Measurements from ENCODE around the gene SPSB1.
A peak's percentile ranks its signal among the peaks of the same experiment; 100 is the strongest.

SPSB1 gene

DNA sequence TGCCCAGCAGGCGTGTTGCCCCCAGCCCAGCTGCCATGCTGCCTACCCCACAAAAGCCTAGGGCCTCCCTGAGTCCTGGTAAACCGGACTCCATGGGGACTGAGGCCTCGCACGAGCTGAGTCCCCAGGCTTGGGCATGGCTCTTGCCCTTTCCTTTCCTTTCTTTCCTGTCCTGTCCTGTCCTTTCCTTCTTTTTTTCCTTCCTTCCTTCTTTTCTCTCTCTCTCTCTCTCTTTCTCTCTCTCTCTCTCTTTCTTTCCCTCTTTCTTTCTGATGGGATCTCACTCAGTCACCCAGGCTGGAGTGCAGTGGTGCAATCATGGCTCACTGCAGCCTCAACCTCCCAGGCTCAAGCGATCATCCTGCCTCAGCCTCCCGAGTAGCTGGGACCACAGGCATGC is 104.4 kb downstream of the SPSB1 start:
- in situ Hi-C loops (cut with MboI; ENCODE audit: low sequenced_read_pairs) = no loop called here
- Histone ChIP-seq H3K27me3 (ENCODE audit: low read depth) (no peaks in the 10 kb centered on the region; the same call in 1 of the 2 replicates), H3K4me1 (no peaks in the 10 kb centered on the region)

DNA sequence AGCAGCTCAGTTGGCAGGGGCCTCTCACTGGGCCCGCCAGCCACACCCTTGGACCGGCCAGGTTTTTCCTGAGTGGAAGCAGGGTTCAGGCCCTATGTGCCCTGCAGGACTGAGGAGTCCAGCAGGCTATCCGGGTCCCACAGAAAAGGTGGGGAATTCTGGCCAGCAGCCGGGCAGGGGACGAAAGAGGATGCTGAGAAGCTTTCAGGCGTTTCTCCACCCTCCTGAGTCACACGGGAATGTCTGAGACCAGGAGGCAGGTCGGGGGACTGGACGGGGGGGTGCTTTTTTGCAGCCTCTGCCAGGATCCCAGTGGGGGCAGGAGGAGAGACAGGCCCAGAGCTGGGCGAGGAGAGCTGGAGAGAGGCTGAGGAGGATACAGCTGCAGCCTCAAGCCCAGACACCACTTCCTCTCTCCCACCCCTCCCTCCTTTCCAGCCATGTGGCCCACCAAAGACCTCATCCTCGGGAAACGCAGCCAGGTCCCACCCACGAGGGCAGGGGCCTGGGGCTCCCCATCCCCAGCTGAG is 105.4 kb downstream of the SPSB1 start:
- in situ Hi-C loops (cut with MboI; ENCODE audit: low sequenced_read_pairs) = no loop called here

More for the DNA sequence above, 104.4 kb downstream of the SPSB1 start:
- Histone ChIP-seq H3K9me3 (no peaks in the 10 kb centered on the region), H3K36me3 (replicated peaks) (no peaks in the 10 kb centered on the region), H3K4me3 (no peak overlapping the region)
- DNase-seq (ENCODE audit: low spot score in 2 of 2) = no peak

DNA sequence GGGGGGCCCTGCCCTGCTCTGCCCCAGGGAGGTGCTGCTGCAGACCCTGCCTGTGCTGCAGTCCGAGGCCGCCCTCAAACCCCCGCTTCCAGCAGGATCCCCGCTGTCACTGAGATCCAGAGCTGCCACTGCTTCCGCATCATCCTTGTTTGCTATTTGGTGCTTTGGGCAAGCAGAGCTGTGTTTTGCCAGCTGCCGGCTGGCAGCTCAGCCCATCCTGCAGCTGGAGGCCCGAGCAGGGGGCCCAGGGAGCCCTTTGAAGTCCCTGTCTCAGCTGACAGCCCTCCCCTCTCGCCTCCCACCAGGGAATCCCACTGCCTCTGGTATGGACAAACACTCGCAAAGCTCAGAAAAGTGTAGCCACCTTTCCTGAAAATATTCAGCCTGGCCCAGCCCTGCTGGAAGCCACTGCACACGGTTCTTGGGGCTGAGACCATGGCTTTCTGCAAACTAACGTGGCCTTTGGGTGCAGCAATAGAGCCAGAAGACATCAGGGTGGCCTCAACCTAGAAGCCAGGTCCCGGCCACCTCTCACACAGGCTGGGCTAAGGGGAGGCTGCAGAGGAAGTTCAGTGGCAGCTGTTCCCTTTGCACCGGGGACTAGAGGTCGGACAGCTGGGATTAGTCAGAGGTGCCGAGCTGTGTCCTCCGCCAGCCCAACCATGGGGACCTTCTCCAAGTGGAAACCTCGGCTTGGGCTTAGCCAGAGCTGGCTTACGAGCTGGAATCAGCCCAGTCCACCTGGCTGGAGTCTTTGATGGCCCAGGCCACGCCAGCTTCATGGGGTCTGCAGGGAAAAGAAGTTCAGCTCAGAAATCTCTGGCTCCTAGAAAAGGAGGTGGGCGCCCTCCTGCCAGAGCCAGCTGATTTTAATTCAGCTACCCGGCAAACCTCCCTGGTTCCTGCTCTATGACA is 107.1 kb downstream of the SPSB1 start:
- no peak for DNase-seq (ENCODE audit: low spot score in 2 of 2)
- H3K36me3 ChIP-seq (replicated peaks) = no peaks in the 10 kb centered on the region
- H3K9me3 ChIP-seq = no peaks in the 10 kb centered on the region
- H3K27me3 ChIP-seq (ENCODE audit: low read depth) = no peaks in the 10 kb centered on the region
- in situ Hi-C loops (cut with MboI; ENCODE audit: low sequenced_read_pairs) = no loop called here
- H3K4me1 ChIP-seq = no peaks in the 10 kb centered on the region
- no peak overlapping the region for H3K4me3 ChIP-seq

More for the DNA sequence above, 105.4 kb downstream of the SPSB1 start:
- H3K27me3 ChIP-seq (ENCODE audit: low read depth) = no peaks in the 10 kb centered on the region; the same call in 1 of the 2 replicates
- no peak overlapping the region for H3K4me3 ChIP-seq
- H3K9me3 ChIP-seq = no peaks in the 10 kb centered on the region
- no peaks in the 10 kb centered on the region for H3K4me1 ChIP-seq
- no peaks in the 10 kb centered on the region for H3K36me3 ChIP-seq (replicated peaks)
- no peak for DNase-seq (ENCODE audit: low spot score in 2 of 2)

DNA sequence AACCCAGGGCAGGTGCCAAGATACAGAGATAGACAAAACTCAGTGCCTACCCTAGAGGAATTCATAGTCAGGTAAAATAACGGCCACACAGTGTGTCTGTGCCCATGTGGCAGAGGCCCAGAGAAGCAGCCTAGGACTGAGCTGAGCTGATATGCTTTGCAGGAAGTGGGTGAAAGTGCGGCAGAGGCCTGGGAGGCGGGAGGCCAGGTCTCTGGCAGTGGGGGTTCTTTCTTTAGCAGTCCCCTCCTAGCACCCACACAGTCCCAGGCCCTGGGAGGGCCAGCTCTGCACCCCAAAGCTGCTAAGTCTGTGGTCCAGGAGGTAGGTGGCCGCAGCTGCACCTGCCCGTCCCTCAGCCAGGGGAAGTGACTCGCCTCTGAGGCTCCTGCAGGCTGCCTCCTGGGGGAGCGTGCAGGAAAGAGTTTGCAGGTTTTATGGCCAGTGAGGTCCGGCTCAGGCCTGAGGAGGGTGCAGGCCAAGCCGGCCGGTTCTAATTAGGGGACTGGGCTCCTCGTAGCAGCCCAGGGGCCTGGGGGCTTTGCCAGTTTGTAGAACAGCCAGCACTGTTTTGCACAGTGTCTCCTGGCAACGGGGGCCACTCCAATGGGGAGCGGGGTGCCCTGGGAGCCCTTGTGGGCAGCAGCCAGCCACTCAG is 107.9 kb downstream of the SPSB1 start:
- no peaks in the 10 kb centered on the region for H3K9me3 ChIP-seq
- no peaks in the 10 kb centered on the region for H3K27me3 ChIP-seq (ENCODE audit: low read depth)
- in situ Hi-C loops (cut with MboI; ENCODE audit: low sequenced_read_pairs) = no loop called here
- H3K4me1 ChIP-seq = no peaks in the 10 kb centered on the region
- DNase-seq (ENCODE audit: low spot score in 2 of 2) = no peak
- no peak overlapping the region for H3K4me3 ChIP-seq
- no peaks in the 10 kb centered on the region for H3K36me3 ChIP-seq (replicated peaks)

DNA sequence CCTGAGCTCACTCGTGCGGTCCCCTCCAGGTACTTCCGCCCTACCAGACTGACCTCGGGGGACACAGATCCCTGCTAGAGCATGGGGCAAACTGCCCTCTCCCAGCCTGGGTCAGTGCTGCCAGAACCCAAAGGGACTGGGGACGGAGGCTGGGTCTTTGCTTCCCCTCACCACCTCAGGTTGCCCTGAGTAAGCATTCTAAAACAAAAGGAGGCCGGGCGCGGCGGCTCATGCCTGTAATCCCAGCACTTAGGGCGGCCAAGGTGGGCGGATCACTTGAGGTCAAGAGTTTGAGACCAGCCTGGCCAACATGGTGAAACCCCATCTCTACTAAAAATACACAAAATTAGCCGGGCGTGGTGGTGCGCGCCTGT is 108.4 kb downstream of the SPSB1 start:
- in situ Hi-C loops (cut with MboI; ENCODE audit: low sequenced_read_pairs) = no loop called here
- no peaks in the 10 kb centered on the region for H3K4me1 ChIP-seq
- no peaks in the 10 kb centered on the region for H3K36me3 ChIP-seq (replicated peaks)
- no peak overlapping the region for H3K4me3 ChIP-seq
- H3K9me3 ChIP-seq = no peaks in the 10 kb centered on the region
- DNase-seq (ENCODE audit: low spot score in 2 of 2) = no peak
- H3K27me3 ChIP-seq (ENCODE audit: low read depth) = no peaks in the 10 kb centered on the region

DNA sequence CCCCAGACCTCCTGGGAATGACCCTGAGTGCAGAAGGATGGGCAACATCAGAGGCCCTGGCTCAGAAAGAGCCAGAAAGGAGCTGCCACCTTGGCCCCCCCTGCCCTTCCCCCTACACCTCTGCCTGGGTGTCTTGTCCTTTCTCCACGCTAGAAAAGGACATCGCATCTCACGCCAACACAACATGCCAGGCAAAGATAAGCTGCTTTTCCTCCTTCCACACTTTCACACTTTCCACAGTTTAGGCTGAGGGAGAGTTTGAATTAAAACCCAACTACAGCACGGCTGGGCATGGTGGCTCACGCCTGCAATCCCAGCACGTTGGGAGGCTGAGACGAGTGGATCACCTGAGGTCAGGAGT is 109.5 kb downstream of the SPSB1 start:
- no peaks in the 10 kb centered on the region for H3K9me3 ChIP-seq
- H3K4me1 ChIP-seq = no peaks in the 10 kb centered on the region
- H3K4me3 ChIP-seq = no peak overlapping the region
- no peaks in the 10 kb centered on the region for H3K36me3 ChIP-seq (replicated peaks)
- DNase-seq (ENCODE audit: low spot score in 2 of 2) = no peak
- no peaks in the 10 kb centered on the region for H3K27me3 ChIP-seq (ENCODE audit: low read depth)
- in situ Hi-C loops (cut with MboI; ENCODE audit: low sequenced_read_pairs) = no loop called here

DNA sequence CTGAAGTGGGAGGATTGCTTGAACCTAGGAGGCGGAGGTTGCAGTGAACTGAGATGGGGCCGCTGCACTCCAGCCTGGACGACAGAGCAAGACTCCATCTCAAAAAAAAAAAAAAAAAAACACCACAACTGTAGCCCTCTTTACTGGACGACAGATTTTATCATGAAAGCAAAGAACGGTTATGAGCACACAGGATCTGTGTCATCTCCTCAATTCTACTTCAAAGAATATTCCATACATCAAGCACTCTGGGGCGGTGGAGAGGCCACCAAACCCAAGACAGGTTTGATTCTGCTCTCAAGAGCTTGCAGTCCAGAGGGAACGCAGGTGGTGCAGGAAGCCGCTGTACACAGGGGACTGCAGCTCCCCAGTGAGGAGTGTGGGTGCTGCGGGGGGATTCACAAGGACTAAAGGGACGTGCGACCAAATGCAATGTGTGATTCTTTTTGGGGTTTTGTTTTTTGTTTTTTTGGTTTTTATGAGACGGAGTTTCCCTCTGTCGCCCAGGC is 110.1 kb downstream of the SPSB1 start:
- in situ Hi-C loops (cut with MboI; ENCODE audit: low sequenced_read_pairs) = no loop called here
- Histone ChIP-seq H3K4me3 (no peak overlapping the region), H3K9me3 (no peaks in the 10 kb centered on the region)

DNA sequence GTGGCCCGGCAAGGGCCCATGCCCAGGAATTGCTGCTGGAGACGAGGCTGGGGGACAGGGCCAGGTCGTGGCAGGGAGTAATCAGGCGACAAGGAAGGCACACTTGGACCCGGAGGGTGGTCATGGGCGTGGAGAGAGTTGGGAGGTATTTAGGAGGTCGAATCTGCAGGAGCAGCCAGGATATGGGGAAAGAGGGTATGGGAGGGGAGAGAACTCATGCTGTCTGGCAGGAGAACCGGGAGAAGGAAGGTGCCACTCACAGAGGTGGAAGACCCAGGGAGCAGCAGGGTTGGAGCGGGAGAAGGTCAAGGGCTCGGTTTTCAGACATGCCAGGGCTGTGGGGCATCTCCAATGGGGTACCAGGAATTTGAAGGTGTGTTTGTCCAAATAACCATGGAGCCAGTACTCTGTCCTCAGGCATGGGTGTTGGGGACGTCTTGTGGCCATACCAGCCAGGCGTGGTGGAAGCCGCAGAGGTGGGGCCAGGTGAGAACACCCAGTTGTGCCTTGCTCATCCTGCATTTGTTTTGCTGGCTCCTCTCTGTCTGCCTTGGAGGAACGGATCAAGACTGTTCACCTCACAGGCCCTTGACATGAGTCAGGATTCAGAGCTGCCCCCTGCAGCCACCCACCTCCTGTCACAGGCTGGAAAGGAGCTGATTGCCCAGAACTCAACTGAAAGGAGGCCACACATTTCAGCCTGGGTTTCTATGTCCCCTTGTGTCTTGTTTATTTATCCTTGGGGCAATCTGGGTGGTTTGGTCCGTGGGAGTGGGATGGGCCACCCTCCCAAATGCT is 111.6 kb downstream of the SPSB1 start:
- Histone ChIP-seq H3K27me3 (ENCODE audit: low read depth) (no peaks in the 10 kb centered on the region), H3K4me3 (no peak overlapping the region), H3K9me3 (no peaks in the 10 kb centered on the region), H3K36me3 (replicated peaks) (no peaks in the 10 kb centered on the region), H3K4me1 (no peaks in the 10 kb centered on the region)
- in situ Hi-C loops (cut with MboI; ENCODE audit: low sequenced_read_pairs) = no loop called here
- DNase-seq (ENCODE audit: low spot score in 2 of 2) = no peak

More for the DNA sequence above, 110.1 kb downstream of the SPSB1 start:
- Histone ChIP-seq H3K36me3 (replicated peaks) (no peaks in the 10 kb centered on the region), H3K4me1 (no peaks in the 10 kb centered on the region), H3K27me3 (ENCODE audit: low read depth) (no peaks in the 10 kb centered on the region)
- no peak for DNase-seq (ENCODE audit: low spot score in 2 of 2)

DNA sequence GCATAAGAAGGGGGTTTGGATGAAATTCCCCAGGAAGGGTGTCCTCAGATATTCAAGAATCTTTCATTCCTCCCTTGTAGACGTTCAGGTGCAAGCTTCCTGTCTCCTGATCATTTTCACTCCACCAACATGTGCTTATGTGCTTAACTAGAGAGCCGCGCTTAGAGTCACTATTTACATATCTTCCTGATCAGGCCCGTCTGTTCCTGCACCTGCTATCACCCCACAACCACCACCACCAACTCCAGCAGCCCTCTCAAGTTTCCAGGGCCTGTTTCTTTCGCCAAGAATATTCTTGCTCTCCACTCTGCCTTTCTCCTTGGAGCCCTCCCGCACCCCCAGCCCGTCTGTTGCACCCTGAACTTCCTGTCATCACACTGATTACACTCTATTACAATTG is 113.4 kb downstream of the SPSB1 start:
- in situ Hi-C loops (cut with MboI; ENCODE audit: low sequenced_read_pairs) = no loop called here
- Histone ChIP-seq H3K4me3 (no peak overlapping the region), H3K27me3 (ENCODE audit: low read depth) (no peaks in the 10 kb centered on the region), H3K9me3 (no peaks in the 10 kb centered on the region), H3K4me1 (no peaks in the 10 kb centered on the region), H3K36me3 (replicated peaks) (no peaks in the 10 kb centered on the region)
- DNase-seq (ENCODE audit: low spot score in 2 of 2) = no peak

DNA sequence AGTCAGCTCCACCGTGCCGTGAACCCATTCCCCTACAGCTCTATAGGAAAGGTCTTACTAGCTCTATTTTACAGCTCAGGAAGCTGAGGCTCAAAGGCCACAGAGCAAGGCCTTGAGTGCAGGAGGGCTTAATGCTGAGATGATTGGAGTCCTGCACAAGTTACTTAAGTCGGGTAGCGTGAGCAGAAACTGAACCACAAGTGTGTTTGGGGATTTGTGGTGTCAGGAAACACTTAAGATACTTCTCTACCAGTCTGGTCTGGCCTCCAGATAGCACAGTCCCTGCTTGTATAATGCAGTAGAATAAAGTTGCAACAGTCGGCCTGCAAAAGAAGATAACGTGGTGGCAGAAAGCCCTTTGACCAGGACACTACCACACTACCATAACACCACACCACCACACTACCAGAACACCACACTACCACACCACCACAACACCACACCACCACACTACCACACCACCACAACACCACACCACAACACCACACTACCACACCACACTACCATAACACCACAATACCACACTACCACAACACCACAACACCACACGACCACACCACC is 118.1 kb downstream of the SPSB1 start:
- no peaks in the 10 kb centered on the region for H3K36me3 ChIP-seq (replicated peaks)
- H3K4me1 ChIP-seq = no peaks in the 10 kb centered on the region
- no peaks in the 10 kb centered on the region for H3K27me3 ChIP-seq (ENCODE audit: low read depth)
- in situ Hi-C loops (cut with MboI; ENCODE audit: low sequenced_read_pairs) = no loop called here
- H3K9me3 ChIP-seq = no peaks in the 10 kb centered on the region
- peak in 1 of 2 experiments; percentile 5 for DNase-seq (ENCODE audit: low spot score in 2 of 2)
- no peak overlapping the region for H3K4me3 ChIP-seq

DNA sequence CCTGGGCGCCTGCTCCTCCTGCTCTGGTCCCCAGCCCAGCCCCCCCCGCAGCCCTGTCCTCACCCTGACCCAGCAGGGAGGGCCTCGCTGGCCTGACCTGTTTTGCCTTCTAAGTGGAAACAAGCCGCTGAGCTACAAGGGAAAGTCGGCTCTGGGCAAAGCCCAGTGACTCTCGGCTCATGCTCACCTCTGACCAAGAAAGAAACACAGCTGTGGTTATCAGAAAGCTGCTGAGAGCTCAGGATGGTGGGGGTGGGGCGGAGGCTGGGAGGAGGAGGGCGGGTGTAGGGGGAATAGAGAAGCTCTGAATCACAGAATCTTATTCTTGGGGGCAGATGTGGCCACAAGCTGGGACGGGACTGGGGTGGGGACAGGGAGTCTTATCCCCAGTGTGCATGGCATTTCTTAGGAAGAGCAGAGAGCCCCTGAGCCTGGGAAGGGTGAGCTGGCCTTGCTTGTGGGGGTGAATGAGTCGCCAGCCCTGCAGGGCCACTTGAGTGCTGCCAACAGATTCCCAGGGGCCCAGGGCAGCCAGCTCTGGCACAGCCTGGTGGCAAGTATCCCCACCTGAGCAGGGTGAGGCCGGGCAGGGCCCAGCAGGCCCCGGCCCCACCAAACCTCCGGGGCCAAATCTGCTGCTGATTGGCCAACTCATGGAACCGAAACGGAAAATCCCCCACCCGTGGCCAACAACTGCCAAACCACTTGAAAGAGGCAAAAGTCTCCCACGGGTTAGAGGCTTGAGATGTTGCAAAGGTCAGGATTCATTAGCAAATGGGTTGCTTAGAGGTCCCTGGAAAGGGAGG is 120.6 kb downstream of the SPSB1 start:
- Histone ChIP-seq H3K36me3 (replicated peaks) (no peaks in the 10 kb centered on the region), H3K27me3 (ENCODE audit: low read depth) (no peaks in the 10 kb centered on the region), H3K9me3 (no peaks in the 10 kb centered on the region), H3K4me1 (no peaks in the 10 kb centered on the region), H3K4me3 (no peak overlapping the region)
- in situ Hi-C loops (cut with MboI; ENCODE audit: low sequenced_read_pairs) = no loop called here
- no peak for DNase-seq (ENCODE audit: low spot score in 2 of 2)

DNA sequence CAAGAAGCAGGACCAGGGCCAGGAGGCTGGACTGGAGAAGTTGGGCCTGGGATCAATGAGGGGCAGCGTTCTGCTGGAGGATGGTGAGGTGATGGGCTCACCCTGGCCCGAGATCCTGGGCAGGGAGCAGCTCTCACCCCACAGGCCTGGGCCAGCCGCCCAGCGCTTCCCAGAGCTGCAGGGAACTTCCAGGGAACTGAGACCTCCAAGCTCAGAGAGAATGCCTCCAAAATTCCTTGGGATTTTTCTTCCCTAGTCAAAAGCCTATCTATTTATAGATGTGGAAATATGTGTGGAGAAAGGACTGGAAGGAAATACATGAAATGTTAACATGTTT is 121.2 kb downstream of the SPSB1 start:
- Histone ChIP-seq H3K4me1 (no peaks in the 10 kb centered on the region), H3K27me3 (ENCODE audit: low read depth) (no peaks in the 10 kb centered on the region), H3K4me3 (no peak overlapping the region), H3K9me3 (no peaks in the 10 kb centered on the region), H3K36me3 (replicated peaks) (no peaks in the 10 kb centered on the region)
- no peak for DNase-seq (ENCODE audit: low spot score in 2 of 2)
- in situ Hi-C loops (cut with MboI; ENCODE audit: low sequenced_read_pairs) = no loop called here

DNA sequence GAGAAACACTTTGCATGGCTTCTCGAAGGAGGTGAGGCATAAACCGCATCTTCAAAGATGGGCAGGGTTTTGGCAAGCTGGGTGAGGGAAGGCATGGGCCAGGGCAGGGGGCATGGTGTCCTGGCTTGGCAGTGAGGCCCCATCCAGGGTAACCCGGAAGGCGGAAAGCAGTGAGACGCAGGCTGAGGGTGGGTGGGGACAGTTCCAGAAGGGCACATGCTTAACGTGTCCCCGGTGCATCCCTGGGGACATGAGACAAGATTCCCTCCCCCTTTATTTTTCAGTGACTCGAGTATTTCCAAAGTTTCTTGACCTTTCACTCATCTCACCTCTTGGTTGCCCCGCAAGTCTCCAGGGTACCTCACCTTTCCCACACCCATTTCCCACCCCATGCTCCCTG is 123.8 kb downstream of the SPSB1 start:
- no peaks in the 10 kb centered on the region for H3K4me1 ChIP-seq

More for the DNA sequence above, 123.8 kb downstream of the SPSB1 start:
- H3K9me3 ChIP-seq = no peaks in the 10 kb centered on the region
- H3K36me3 ChIP-seq (replicated peaks) = no peaks in the 10 kb centered on the region
- no peak for DNase-seq (ENCODE audit: low spot score in 2 of 2)
- no peak overlapping the region for H3K4me3 ChIP-seq
- no peaks in the 10 kb centered on the region for H3K27me3 ChIP-seq (ENCODE audit: low read depth)
- in situ Hi-C loops (cut with MboI; ENCODE audit: low sequenced_read_pairs) = no loop called here
